ENCODE measurements around the gene SEPTIN6.

Gene SEPTIN6

GRCh38 chrX:119648421-119648775 is 44.6 kb downstream of the SEPTIN6 start:
- no peak for DNase-seq (ENCODE audit: low read depth, low spot score)

DNA sequence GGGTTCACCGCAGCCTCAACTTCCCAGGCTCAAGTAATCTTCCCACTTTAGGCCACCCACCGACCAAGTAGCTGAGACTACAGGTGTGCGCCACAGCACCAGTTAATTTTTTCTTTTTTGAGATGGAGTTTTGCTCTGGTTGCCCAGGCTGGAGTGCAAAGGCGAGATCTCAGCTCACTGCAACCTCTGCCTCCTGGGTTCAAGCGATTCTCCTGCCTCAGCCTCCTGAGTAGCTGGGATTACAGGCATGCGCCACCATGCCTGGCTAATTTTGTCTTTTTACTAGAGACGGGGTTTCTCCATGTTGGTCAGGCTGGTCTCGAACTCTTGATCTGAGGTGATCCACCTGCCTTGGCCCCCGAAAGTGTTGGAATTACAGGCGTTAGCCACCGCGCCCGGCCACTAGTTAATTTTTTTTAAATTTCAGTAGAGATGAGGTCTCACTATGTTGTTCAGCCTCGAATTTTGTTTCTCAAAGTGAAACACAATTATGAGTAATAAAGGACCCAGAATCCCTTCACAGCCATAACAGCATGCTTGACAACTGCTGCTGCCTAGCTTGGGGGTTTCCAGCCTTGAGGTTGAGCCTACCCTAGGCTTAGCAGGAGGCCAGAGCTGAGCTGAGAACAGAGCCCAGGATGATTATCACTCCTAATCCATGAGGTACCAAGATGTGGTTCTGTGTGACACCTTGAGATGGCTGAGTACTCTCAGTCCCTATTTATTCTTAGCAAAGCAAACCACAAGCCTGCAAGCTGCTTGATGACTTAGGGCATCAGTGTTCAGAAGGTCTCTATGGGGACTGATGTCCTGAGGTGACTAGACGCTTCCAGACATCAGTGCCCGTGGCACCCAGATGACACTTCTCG is 45.2 kb downstream of the SEPTIN6 start:
- DNase-seq (ENCODE audit: low read depth, low spot score) = no peak

DNA sequence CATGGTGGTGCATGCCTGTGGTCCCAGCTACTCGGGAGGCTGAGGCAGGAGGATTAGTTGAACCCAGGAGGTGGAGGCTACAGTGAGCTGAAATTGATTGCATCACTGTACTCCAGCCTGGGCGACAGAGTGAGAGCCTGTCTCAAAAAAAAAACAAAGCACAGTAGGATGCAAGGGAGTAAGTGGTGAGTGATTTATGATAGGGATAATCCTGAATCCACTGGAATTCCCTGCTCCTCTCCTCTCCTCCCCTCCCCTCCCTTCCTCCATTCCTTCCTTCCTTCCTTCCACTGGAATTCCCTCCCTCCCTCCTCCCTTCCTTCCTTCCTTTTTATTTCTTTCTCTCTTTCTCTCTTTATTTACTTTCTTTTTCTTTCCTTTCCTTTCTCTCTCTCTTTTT is 45.9 kb downstream of the SEPTIN6 start:
- no peak for DNase-seq (ENCODE audit: low read depth, low spot score)

- no peak for DNase-seq (ENCODE audit: low read depth, low spot score)
Observed at GRCh38 chrX:119646515-119646914, 46.5 kb downstream of the SEPTIN6 start.

DNA sequence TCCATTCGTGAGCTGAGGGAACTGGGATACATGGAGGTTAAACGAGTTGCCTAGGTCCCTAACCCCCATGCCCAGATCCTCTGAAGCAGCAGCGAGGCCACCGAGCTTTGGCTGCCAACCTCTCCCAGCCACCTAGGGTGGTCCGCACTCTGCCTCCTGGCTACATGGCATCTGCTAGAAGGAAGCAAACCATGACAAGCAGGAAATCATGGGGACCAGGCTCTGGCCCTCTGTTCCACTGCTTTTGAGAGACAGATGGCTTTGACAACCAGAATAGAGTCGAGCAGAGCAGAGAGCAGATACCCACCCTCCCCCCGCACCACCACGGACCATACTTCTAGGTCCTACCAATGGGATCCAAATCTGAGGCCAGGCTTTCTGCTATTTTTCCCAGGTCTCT is 49.3 kb downstream of the SEPTIN6 start:
- DNase-seq (ENCODE audit: low read depth, low spot score) = no peak
